Activated T-cell treated with anti-CD3 and anti-CD28 coated beads, Interleukin-2, amount 50 U/mL, for 48 hours (primary cell): ENCODE results near the gene EBF4.
"Not testable (repeated sequence)": the region's sequence is repeated elsewhere in the genome, so short reads cannot be mapped to it uniquely, and the experiment has no call there.

Experiments
- DNase-seq, 2 experiments: peaks; one replicate each; pipeline ENCODE4 v3.0.0-alpha.2; 2020

EBF4 gene

DNA sequence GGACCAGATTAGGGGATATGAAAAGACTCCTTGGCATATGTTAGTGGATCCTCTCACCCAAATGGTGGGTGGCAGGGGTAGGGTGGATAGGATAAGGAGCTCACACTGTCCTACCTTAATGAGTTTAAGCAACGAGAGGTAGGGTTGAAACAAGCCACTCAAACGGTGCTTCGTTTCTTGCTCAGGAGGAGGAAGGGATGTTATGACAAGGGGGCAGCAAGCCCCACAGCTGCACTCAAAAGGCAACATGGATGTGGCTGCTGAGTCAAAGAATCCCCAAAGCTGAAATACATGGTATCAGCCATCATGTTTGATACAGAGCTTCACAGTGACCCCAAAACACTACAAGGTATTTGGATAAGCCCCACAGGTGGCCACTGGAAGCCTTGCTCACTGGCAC is 20.1 kb upstream of the EBF4 start:
- no peak for DNase-seq

DNA sequence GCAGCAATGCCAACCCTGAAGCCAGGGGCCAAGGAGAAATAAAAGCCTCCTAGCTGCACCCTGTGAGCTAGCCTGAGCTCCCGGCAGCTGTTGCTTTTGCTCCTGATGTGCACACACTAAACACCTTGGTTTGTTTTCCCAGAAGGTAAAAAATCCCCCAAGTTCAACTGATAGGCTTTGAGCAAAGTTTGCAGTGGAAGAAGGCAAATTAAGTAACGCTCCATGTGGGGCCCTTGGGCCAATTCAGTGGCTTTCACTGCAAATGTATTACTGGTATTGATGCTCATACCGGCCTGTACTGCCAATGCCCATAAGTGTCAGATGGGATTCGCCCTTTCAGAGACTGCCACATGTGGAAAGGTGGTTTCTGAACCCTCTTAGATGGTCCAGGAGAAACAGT is 19.1 kb upstream of the EBF4 start:
- DNase-seq = no peak

DNA sequence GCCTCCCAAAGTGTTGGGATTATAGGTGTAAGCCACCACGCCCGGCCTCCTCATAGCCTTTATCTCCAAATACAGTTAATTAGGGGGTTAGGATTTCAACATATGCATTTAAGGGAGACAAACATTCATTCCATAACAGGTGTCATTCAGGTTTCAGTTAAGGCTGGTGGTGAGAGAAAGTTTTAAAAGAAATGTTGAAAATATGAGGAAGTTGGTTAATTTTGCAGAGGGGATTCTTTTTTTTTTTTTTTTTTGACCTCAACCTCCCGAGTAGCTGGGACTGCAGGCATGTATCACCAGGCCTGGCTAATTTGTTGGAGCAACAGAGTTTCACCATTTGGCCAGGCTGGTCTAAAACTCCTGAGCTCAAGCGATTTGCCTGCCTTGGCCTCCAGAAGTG is 12.5 kb upstream of the EBF4 start:
- DNase-seq = no peak

DNA sequence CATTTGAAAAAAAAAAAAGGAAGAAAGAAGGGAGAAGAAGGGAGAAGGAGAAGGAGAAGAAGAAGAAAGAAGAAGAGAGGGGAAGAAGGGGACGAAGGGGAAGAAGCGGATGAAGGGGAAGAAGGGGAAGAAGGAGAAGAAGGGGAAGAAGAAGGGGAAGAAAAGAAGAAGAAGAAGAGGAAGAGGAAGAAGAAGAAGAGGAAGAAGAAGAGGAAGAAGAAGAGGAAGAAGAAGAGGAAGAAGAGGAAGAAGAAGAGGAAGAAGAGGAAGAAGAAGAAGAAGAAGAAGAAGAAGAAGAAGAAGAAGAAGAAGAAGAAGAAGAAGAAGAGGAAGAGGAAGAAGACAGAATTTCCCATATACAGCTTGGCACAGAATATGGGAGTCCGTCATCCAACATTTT is 10.5 kb upstream of the EBF4 start:
- not testable (repeated sequence) for DNase-seq

DNA sequence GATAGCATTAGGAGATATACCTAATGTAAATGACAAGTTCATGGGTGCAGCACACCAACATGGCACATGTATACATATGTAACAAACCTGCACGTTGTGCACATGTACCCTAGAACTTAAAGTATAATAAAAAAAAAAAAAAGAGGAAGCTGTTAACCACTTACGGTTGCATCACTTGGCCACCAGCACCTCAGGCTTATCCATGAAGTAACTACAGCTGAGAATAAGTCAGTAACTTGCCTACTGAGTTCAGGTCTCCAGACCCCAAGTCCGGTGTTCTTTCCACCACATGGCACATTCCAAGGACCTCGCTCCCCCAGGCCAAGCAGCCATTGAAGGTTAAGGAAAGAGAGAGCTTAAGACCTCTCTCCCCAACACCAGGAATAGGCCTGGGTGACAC is 7.8 kb upstream of the EBF4 start:
- DNase-seq = not testable (repeated sequence)

DNA sequence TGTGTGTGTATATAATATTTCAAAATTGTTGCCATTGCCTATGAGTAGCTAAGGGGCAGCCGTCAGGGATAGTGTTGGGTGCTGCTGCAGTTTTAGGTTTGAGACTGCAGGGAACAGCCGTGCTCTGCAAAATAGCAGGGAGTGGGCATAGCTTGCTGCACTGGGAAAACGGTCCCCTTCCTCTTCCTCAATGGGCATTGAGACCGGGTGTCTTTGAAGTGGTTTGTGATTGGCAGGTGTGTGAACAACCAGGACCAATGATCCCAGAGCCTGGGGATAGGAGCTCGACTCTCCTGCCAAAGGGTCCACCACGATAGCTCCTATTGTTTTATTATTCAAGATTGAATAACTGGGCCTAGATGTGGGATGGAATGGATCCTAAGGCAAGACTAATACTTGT is 5.1 kb upstream of the EBF4 start:
- DNase-seq = no peak

DNA sequence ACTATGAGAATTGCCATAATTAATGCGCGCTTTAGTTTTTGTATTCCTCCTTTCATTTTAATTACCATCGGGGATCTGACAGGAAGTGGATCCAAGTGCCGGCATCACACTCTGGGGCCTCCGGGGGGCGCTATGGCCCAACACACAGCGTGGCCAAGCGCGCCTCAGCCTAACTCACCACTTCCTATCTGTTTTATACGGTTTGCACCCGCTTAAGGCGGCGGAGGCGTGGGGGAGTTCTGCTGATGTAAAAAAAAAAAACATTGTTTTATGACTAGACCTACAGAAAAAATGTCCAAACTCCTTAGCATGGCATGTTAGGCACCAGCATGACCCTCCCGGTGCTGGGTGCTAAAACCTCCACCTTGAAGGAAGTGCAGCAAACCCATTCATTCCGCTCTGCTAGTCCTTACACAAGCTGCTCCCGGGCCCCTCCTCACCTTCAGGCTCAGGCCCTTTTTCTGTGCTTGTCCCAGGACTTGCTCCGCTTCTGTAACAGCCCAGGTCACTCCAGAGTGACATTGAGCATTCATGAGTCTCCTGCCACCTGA is 4.5 kb upstream of the EBF4 start:
- DNase-seq = peak; percentile 87

DNA sequence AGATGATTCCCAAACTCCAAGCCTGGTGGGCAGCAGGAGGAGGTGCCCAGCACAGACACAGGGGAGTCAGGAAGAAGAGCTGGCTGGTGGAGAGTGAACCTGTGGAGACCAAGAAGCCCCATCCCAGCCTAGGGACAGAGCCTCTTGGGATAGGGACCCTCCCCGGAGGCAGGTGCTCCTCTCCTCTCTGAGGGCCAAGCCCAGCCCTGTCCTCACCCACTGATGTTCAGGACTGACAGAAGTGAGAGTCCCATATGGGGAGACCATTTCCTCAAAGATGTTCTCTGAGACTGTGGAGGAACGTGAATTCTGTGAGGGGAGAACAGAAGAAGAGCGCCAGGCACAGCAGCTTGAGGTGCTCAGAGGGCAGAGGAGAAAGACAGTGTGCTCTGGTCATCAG is 2.4 kb upstream of the EBF4 start:
- no peak for DNase-seq

DNA sequence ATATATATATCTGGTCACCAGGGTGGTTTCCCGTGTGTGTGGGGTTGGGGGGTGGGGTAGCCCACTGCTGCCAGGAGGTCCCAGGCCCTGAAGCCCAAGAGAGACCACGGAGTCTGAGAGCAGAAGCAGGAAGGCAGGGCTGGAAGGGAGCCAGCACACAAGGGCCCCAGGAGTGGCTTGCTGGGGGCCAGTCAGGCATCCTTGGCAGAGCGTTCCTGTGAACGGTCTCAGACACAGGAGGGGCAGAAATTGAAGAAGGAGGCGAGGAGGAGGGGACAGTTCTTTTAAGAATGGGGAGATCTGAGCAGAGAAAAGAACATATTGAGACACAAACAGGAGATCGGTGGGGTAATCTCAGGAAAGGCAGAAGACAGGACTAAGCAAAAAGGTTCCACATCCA is 1.9 kb upstream of the EBF4 start:
- no peak for DNase-seq

DNA sequence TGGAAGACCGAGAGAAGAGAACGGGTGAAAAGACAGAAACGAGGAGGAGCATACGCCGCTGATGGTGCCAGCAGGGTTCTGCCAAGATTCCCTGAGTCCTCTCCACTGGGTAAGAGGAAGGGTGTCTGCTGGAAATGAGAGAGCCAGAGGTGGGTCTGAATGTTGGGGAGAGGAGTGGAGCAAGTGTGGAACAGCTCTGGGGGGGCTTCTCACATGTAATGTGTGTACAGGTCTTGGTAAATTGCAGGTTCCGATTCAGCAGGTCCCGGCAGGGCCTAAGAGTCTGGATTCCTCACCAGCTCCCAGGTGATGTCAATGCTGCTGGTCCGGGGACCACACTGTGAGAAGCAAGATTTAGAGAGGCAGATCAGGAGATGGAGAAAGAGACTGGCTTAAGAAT is 1.5 kb upstream of the EBF4 start:
- DNase-seq = no peak

DNA sequence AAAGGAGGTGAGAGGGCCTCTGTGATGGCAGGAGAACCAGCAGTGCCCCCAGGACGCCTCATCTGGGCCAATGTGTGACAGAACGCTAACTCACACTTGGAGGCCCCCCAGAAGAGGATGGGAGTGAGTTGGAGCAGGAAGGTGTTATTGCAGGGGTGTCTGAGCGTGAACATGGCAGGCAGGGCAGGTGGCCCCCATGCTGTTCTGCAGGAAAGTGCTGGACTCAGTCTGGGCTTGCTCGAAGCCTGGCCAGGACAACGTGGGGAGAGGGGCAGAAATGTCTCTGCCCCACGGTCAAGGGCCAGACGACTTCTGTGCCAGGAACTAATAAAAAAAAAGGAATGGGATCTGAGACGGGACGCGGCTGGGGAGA is 931 bp upstream of the EBF4 start:
- no peak for DNase-seq

DNA sequence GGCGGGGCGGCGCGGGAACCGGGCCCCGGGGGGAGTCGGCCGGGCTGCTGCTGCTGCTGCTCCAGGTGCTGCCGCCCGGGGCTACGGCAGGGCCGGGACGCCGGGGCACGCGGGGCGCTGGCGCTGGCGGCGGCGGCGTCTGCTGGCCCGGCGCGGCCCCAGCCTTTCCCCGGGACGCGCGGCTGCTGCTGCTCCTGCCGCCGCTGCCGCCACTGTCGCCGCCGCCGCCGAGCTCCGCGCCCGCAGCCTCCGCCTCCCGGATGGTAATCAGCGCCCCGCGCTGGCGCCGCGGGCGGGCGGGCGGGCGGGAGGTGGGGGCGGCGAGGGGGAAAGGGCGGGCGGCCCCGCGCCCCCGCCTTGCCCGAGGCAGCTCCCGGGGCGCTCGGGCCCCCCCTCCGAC is 306 bp downstream of the EBF4 start:
- no peak for DNase-seq

DNA sequence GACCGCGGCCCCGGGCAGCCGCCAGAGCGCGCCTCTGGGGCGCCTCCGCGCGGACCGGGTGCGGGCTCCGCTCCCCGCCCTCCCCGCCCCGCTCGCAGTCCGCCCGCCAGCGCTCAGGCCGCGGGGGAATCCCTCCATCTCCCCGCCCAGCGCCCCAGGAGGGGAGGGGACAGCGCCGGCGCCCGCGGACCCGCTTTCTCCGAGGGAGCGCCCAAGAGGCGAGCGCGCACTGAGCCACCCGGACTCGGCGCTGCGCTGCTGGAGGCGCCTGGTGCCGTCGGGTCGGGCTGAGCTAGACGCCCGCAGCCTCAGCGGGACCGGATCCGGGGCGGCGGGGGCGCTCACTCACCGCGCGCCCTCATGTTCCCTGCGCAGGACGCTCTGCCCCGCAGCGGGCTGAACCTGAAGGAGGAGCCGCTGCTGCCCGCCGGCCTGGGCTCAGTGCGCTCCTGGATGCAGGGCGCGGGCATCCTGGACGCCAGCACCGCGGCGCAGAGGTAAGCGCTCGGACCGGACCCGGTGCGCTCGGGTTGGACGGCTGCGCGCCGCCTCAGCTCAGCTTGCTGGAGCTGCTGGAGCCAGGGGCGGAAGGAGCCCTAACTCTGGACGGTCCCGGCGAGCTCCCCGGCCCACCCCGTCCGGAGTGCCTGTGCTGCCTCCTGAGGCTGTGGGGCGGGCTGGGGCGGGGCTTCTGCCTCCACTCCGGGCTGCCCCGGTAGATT is 867 bp downstream of the EBF4 start:
- DNase-seq = peak; percentile 52 to 66

DNA sequence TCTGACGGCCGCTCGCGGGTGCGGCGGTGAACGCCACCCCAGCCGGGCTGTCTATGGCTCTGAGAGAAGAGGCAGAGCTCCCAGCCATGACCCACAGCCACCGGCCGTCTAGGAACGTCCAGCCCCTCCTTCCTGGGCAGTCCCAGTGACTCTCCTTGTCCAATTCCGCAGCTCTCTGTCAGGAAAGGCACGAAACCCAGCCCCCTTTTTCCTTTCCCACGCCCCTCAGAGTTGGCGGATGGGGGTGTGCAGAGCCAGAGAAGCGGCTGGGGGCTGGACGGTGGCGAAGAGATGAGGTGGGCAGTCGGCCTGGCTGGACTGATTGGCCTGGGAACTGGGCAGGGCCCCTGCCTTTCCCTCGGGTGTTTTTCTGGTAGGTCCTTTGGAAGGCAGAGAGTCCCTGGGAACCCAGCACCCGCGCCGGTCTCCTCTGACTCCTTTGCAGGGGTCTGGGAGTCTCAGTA is 1.5 kb downstream of the EBF4 start:
- no peak for DNase-seq

DNA sequence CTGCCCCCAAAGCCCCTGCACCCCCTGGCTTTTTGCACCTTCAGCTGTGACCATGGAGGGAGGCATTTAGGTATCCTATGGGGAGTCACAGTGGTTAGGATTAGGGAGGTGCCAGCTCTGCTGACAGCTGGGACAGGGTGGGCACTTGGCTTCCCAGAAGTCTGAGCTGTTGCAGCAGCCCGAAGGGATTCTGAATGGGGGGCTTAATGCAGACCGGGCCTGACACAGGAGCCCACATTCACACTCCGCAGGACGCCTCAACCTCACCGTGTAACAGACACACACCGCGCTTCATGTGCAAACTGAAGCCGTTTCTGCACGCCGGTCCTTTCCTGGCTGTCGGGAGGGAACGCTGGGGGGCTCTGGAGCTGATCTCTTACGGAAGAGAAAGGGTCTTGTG is 1.9 kb downstream of the EBF4 start:
- DNase-seq = no peak

DNA sequence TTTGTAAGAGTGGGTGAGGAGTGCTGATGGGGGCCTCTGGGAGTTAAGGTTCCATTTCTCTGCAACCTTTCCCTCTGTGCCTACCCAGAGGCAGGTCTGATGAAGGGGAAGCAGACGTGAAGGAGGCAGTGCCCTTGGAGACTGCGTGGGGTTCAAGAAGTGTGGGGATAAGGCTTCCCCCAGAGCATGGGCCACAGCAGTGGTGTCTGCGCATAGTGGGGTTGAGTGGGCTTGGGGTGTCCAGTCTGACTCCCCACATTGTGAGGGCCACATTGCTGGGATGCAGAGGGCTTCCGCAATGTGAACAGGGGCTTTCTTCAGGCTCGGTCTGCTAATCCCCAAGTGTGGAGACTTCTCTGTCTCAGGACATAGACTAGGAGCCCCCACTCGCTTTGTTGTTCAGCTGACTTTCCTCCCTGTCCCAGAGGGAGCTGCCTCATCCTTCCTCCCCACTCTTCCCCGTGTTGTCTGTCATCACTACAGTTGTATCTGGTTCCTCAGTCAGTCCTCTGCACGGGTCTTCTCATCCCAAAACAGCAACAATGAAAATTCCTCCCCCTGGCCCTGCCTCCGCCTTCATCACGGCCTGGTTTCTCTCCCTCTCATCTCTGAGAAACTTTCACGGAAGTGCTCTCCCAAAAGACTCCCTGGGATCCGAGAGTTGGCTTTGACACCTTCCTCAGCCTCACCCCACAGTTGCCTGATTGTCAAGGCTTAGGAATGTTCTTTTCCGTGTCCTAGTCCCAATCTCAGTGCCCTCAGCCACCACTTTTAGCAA is 2.8 kb downstream of the EBF4 start:
- DNase-seq = no peak

DNA sequence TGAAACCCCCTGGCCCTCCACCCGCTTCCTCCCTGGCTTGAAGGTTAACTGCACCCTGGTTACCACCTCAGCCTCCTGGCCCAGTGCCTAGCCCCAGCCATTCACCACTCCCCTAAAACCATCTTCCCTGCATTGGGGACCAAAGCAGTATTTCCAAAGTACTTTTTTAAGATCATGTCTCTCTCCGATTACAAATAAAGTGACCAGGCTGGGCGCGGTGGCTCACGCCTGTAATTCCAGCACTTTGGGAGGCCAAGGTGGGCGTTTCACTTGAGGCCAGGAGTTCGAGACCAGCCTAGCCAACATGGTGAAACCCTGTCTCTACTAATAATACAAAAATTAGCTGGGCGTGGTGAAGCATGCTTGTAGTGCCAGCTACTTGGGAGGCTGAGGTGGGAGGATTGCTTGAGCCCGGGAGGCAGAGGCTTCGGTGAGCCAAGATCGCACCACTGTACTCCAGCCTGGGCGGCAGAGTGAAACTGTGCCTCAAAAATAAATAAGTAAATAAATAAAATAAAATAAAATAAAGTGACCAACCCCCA is 3.5 kb downstream of the EBF4 start:
- DNase-seq = peak in 1 of 2 experiments; percentile 7

DNA sequence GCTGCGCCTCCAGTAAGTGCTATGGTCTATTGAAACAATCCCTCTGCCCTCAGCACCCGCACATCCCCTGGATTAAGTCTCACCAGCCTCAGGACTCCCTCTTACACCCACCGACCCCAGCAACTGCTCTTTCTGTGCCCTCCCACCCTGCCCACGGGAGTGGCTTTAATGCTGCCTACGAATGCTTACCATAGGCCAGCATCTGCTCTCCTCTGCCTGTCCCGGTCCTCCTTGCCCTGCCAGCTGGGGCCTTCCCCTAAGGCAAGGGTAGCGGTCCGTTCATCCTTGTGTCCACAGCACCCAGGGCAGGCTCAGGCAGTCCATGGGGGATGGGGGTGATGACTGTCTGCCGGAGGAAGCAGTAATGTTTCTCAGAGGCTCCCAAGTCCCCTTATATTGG is 4.1 kb downstream of the EBF4 start:
- peak in 1 of 2 experiments; percentile 12 for DNase-seq

DNA sequence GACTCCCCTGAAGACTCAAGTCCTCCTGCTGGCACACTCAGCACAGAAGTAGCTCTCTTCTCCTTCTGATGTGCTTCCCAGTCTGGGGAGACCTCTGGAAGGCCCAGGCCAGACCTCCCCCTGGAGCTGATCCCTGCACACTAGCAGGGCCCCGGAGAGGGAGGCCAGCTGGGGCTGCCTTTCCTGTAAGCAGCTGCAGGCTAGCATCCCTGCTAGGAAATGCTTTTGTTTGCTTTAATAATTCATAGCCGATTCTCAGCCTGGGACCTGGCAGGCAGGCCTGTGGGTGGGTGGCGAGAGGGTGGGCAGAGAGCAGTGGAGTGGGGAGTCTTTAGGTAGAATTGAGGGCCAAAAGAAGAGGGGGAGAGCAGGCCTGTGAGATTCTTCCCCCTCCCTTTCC is 5.2 kb downstream of the EBF4 start:
- DNase-seq = peak in 1 of 2 experiments; percentile 4

DNA sequence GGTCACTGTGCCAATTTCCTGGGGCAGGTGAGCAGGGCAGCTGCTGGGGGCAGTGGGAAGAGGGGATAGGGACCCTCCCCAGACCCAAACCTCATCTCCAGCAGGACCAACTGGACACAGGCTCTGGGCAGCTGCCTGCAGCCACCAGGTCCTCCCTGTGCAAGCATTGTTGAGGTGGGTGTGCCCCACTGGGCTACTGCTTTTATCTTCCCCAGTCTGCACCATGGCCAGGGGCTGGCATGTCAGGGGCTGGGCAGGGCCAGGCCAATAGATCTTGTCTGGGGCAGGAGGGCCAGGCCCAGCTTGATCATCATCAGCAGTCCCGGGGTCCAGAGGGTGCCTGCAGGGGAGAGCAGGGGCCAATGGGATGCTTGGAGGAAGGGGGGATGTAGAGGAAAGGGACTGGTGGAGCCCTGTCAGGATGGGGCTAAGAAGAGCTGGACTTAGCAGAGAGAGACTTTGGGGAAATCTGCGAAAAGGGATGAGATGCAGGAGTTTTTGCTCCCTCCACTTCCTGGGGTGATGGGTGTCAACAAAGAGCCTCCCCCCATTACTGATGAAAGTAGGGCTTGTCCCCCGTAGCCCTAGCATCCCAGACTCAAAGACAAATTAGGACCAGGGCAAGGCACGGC is 5.7 kb downstream of the EBF4 start:
- DNase-seq = peak in 1 of 2 experiments; percentile 9

DNA sequence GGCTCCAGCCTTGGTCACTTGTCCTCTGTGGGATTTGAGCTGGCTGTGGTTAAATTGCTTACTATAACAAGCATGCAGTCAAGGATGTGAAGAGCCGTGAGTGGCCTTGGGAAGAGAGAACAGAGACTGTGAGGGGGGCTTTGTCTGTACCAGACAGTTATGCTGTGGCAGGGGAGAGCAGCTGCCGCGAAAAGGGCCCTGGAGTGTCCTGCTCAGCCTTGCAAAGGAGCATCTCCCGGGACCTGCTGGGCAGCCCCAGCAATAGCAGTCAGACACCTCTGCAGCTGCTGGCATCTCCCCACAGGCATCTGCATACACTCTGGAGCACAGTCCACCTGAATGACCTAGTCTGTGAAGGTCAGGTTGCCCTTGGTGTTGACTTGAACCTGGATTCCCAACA is 6.3 kb downstream of the EBF4 start:
- peak in 1 of 2 experiments; percentile 6 for DNase-seq

DNA sequence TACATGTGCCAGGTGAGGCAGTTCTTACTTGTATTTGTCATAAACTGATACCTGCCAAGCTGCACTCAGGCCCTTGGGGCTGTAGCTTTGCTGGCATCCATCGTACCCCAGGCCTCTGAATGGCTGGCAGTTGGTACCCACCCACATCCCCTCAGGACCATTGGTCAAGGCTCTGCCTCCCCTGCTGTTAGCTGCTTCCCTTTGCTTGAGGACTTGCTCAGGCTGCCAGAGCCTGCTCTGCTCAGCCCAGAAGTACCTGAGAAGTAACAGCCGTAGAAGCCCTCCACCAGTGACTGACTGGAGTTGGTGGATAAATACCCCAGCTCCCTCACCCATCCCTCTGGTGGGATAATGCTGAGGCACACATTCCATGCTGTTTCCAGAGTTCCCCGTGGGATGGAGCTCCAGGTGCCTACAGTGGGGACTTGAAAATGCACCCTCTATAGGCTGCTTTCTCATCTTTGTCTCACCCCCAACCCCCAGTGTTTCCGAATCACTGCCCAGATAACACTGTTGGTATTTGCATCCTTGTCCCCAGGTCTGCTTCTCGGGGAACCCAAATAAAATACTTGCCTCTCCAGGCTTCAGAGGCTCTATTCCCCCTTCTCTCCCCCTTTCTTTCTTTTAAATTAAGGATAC is 7.3 kb downstream of the EBF4 start:
- peak in 1 of 2 experiments; percentile 11 for DNase-seq
